ENCODE measurements around the gene ROR1.

Gene ROR1

GRCh38 chr1:64111787-64112186 lies 338.0 kb downstream of the ROR1 start:
- ChIA-PET CTCF (interaction anchor here (5.6 kb wide), 1 partner anchor 26 kb away, joined by 28 read pairs; no protein-coding TSS in a partner anchor), POLR2A (no interaction called here)
- DNase-seq (ENCODE audit: extremely low spot score), result no peak
- TF ChIP-seq CTCF (IDR thresholded peaks at IDR 0.05; ENCODE audit: control extremely low read depth, extremely low read depth, low read depth, missing control alignments), result no peak

GRCh38 chr1:64112281-64112680 lies 338.5 kb downstream of the ROR1 start:
- CTCF ChIA-PET, result interaction anchor here (5.6 kb wide), 1 partner anchor 25 kb away, joined by 28 read pairs; no protein-coding TSS in a partner anchor
- no peak for TF ChIP-seq CTCF (IDR thresholded peaks at IDR 0.05; ENCODE audit: control extremely low read depth, extremely low read depth, low read depth, missing control alignments)
- POLR2A ChIA-PET, result no interaction called here
- DNase-seq (ENCODE audit: extremely low spot score), result no peak

- CTCF ChIA-PET, result interaction anchor here (0.9 to 1.1 kb wide), 2 partner anchors 22 to 23 kb away, joined by 3 to 4 read pairs; no protein-coding TSS in a partner anchor
Observed at GRCh38 chr1:64114012-64114525, 340.3 kb downstream of the ROR1 start.

GRCh38 chr1:64116537-64116936 lies 342.7 kb downstream of the ROR1 start:
- CTCF ChIA-PET, result interaction anchor here (0.8 to 1.3 kb wide), 3 partner anchors 15 to 130 kb away, joined by 3 read pairs; no protein-coding TSS in a partner anchor
- no peak for DNase-seq (ENCODE audit: extremely low spot score)
- no peak for TF ChIP-seq CTCF (IDR thresholded peaks at IDR 0.05; ENCODE audit: control extremely low read depth, extremely low read depth, low read depth, missing control alignments)
- POLR2A ChIA-PET, result no interaction called here

More at GRCh38 chr1:64114012-64114525, 340.3 kb downstream of the ROR1 start:
- POLR2A ChIA-PET, result no interaction called here
- no peak for DNase-seq (ENCODE audit: extremely low spot score)
- no peak for TF ChIP-seq CTCF (IDR thresholded peaks at IDR 0.05; ENCODE audit: control extremely low read depth, extremely low read depth, low read depth, missing control alignments)

- no peak for DNase-seq (ENCODE audit: extremely low spot score)
Observed at GRCh38 chr1:64117492-64117891, 343.7 kb downstream of the ROR1 start.

GRCh38 chr1:64121766-64122385 lies 348.1 kb downstream of the ROR1 start:
- ChIA-PET POLR2A (no interaction called here), CTCF (interaction anchor here (0.6 to 2.3 kb wide), 3 partner anchors 16 to 566 kb away, joined by 3 to 6 read pairs (median 3); no protein-coding TSS in a partner anchor)
- no peak for DNase-seq (ENCODE audit: extremely low spot score)
- no peak for TF ChIP-seq CTCF (IDR thresholded peaks at IDR 0.05; ENCODE audit: control extremely low read depth, extremely low read depth, low read depth, missing control alignments)

More at GRCh38 chr1:64117492-64117891, 343.7 kb downstream of the ROR1 start:
- ChIA-PET POLR2A (no interaction called here), CTCF (interaction anchor here (1.6 kb wide), 1 partner anchor 20 kb away, joined by 4 read pairs; no protein-coding TSS in a partner anchor)
- no peak for TF ChIP-seq CTCF (IDR thresholded peaks at IDR 0.05; ENCODE audit: control extremely low read depth, extremely low read depth, low read depth, missing control alignments)

Measured in GM10248 (cell line).